Colon (tissue), 2 donors: ENCODE data around the gene EXOG.

Experiments
- FAIRE-seq: peaks from 2 replicates; lab custom pipeline; 2012; peaks lifted over from hg19 to GRCh38; lab: Jason Lieb, UNC
- donor health status: control.
- donor health status: control.

The EXOG gene, protein sequence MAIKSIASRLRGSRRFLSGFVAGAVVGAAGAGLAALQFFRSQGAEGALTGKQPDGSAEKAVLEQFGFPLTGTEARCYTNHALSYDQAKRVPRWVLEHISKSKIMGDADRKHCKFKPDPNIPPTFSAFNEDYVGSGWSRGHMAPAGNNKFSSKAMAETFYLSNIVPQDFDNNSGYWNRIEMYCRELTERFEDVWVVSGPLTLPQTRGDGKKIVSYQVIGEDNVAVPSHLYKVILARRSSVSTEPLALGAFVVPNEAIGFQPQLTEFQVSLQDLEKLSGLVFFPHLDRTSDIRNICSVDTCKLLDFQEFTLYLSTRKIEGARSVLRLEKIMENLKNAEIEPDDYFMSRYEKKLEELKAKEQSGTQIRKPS

DNA sequence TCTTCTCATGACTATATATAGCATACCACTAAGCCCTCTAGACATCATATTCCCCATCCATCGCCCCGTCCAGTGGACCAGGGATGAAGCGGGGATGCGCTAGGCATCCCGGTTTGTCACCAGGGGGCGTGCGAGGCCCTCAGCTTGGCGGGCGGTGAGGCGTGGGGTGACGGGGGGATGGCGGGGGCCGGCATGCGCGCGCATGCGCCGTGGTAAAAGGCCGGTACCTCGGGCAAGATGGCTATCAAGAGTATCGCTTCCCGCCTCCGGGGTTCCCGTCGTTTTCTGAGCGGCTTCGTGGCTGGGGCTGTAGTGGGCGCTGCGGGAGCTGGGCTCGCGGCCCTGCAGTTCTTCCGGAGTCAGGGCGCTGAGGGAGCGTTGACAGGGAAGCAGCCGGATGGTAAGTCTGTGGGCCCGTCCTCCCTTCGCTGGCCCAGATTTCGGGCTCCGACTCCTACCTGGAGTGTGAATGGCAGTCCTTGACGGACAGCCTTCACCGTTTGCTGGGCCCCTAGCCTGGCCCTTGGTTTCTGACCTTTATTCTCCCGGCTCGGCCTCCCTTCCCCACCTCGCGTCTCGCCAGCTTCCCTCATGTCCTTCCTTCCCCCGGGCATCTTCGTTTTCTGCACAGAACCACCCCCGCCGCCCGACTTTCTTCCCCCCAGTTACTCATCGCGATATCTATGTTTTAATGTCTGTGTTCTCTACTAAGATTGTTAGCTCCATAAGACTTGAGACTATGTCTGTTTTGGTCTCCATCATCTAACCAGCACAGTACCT lies at the start of gene EXOG:
EXOG (plus strand) TSS at position 210 of the 780 bp plus-strand sequence; CDS start at position 238, 28 bp downstream.
- no peak for FAIRE-seq

DNA sequence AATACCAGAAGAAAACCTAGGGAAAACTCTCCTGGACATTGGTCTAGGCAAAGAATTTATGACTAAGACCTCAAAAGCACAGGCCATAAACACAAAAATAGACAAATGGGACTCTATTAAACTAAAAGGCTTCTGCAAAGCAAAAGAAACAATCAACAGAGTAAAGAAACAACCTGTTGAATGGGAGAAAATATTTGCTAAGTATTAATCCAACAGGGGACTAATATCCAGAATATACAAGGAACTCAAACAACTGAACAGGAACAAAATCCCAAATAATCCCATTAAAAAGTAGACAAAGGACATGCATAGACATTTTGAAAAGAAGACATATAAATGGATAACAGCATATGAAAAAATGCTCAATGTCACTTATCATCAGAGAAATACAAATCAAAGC lies 49.3 kb upstream of the EXOG start:
- no peak for FAIRE-seq

DNA sequence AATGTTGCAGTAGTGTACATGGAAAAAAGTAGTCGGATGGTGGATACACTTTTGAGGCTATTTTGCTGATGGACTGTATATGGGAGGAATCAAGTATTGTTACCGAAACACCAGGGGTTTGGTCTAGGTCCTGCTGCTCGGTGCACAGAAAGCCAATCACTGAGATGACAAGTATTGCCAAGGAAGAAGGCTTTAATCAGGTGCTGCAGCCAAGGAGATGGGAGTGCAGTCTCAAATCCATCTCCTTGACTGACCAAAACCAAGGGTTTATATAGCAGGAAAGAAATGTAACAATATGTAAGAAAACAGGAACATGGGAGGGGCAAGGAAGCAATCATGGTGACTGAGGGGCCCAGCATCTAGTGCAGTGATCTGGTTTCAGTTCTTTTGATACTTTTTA lies 45.3 kb upstream of the EXOG start:
- FAIRE-seq: no peak

DNA sequence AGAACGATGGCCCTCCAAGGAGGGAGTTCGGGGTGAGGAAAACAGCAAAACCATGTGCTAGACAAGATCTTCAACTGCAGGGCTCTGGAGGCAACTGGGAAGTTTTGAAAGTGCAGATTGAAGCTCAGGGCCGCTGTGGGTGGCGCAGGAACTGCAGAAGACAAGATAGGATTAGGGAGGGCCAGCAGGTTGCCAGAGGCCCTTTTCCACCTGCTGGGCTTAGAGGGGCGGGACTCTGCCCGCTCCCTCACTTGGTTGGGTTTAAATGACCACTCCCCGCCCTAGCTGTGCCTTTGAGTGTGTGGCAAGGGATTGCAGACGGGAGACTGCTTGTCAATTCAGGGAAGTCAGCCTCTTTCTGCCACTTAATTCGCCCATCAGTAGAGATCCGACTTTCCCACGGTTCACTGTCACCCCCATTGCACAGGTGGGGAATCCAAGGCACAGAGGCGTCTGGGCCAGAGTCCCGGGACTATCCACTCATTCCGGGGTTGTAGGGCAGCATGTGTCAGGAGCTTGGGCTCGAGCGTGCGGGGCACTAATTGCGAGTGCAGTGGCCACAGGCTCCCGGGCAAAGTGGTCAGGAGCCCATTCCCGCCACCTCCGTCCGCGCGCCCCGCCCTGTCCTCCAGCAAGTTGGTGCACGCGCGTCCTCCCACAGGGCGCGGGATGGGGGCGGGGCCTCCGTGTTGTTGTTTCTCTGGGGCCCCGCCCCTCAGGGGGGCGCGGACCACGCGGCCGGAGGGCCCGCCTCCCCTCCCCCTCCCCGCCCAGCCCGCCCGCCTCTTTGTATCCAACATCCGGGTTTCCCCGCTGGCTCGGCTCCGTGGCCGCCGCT lies 42.8 kb upstream of the EXOG start, which contains the start of gene ACVR2B:
ACVR2B (plus strand) TSS at position 816 of the 838 bp plus-strand sequence. CDS start 433 bp downstream, outside the sequence.
- FAIRE-seq: no peak

DNA sequence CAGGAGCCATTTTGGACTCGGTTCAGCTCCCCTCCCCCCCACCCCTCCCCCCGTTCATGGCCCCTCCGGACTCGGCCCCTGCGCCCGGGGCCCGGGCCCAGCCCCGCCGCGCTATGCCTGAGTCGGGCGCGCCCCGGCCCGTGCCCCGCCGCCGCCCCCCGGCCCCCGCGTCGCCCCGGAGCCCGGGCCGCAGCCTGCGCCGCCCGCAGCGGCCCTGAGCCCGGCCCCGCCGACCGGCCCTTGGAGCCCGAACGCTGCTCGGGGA lies 42.3 kb upstream of the EXOG start:
- no peak for FAIRE-seq

DNA sequence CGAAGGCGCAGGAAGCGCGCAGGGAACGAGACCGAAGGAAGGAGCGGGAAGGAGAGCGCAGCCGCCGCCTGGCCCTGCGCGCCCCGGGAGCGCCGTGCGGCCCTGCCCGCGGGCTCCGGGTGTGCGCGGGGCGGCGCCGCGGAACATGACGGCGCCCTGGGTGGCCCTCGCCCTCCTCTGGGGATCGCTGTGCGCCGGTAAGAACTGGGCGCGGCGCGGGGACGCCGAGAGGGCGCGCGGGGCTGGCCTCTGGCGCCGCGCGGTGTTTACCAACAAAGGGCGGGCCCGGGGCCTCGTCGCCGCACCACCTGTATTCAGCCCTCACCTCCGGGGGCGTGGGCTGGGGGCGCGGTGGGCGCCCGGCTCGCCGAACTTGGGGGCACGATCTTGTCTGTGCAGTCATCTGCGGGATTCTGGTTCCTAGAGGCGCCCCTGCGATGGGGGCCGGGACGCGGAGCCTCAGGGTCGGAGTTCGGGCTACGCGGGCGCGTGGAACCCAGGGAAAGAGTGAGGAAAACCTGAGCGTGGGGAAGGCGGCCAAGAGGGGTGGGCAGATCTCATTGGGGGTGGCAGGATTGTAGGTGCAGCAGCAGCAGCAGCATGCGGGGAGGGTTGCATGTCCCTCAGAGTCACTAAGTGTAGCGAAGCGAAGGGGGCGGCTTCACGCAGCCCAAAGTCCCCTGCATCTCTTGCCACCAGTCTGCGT lies 41.8 kb upstream of the EXOG start:
- FAIRE-seq: no peak

DNA sequence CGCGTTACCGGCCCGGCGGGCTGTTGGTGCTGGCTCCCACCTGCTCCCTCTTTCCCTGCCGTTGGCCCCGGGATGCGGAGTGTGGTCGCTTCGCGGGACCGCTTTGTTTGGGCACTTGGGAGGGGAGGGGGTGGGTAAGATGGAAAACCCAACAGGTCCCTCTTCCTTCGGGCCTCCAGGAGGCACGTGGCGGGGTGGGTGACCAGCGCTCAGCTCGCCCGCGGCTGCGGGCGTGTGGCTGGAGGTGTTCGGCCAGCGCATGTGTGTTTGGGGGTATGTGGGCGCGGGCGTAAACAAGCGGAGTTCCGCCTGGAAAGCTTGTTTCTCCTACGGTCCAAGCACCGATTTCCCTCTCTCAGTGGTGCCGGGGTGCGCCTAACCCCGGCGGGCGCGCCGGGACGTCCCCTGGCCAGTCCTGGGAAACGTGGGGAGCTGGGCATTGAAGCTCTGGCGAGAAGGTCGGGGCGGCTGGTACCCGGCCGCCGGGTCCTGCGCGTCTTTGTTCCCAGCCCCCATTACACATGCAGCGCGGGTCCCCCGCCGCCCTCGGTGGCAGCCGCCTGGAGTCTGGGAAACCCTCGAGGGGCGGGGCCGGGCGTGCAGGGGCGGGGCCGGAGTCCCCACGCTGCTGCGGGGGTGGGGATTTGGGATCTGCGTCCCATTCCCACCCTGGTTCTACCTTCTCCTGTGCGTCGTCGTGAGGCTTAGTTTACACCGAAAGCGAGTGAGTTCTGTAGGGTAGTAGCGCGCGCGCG lies 41.1 kb upstream of the EXOG start:
- no peak for FAIRE-seq

DNA sequence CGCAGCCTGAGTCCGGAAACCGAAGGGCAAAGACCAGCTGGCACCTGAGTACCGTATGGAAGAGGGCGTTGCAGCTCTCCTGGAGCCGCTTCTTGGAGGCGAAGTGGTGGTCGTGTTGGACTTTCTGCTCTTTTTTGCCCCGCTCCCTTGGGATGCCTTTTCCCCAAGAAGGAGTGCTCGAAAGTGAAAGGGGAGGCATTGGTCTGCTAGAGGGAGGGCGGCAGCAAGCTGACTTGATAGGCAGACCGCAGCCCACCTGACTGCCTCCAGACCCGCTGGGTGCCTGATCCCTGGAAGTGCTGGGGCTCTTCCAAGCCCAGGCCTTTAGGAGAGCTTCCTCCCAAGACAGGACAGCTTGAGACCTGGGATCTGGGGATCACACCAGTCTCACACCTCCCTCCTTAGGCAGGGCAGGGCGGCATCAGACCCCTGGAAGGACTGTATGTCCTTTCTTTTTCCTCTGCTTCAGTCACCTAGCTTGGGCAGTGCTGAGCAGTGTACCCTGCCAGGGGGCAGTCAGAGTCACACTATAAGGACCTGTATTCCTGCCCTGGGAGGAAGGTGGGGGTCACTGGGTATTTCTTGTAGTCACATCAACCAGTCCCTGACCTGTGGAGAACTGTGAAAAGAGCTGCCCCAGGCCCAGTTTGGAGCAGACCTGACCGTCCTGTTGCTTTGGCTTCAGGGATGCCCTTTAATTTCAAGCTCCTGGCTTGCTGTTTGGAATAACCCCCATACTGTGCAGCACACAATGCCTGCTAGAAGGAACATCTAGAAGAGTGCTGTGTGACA lies 40.3 kb upstream of the EXOG start:
- no peak for FAIRE-seq

DNA sequence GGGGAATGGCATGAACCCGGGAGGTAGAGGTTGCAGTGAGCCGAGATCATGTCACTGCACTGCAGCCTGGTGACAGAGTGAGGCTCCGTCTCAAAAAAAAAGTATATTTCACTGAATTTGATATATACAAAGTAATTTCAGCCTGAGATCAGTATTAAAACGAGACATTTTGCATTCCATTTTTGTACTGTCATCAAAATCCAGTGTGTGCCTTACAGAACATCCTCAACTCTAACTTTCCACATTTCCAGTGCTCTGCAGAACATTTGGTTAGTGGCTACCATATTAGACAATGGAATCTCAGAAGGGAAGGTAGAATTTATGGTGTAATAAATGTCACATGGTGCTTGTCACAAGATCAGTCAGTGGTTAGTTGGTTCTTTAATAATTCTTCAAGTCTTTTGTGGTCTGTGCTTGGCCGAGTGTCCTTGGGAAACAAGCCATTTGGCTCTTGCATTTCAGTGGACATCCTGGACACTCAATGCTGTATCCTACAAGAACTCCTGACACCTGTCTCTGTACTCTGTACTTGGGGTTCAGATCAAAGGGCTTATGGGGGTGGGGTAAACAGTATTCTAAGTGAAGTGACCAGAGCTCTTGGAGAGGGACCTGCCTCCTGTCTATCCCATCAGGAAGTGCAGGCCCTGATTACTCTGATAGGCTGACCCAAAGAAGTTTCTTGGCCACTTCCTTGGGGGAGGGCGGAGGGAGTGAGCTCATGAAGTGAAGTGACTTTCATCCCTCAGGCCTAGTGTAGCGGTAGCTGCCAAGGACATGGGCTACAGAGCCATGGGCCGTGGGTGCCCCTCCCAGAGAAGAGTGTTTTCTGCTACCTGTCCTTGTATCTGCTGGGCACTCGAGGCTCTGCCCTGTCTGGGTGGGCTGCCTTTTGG lies 38.8 kb upstream of the EXOG start:
- FAIRE-seq: no peak

DNA sequence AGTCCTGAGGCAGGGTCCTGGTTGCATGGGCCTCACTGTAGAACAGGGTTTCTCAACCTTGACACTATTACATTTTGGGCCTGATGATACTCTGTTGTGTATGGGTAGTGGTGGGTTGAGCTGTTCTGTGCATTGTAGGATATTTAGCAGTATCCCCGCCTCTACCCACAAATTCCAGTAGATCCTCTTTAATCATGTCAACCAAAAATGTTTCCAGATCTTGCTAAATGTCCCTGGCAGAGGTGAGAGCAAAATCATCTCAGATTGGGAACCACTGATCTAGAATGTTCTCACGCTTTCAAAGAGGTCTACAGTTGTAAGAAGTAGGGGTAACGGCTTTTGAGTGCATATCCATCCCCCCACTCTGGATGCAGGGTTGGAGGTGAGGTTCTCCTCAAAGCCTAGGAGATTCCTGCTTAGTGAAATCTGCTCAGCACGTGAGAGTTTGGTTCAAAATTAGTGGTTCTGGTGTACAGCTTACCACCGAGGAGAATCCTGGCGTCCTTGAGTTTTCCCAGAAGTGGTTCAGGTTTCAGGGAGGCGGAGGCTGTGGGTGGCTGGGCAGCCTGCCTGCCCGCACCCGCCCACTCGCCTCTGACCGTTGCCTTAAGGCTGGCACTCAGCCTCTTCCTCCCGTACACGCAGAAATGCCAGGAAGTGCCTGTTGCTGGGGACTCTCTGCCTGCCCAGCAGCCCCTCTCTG lies 37.2 kb upstream of the EXOG start:
- no peak for FAIRE-seq

DNA sequence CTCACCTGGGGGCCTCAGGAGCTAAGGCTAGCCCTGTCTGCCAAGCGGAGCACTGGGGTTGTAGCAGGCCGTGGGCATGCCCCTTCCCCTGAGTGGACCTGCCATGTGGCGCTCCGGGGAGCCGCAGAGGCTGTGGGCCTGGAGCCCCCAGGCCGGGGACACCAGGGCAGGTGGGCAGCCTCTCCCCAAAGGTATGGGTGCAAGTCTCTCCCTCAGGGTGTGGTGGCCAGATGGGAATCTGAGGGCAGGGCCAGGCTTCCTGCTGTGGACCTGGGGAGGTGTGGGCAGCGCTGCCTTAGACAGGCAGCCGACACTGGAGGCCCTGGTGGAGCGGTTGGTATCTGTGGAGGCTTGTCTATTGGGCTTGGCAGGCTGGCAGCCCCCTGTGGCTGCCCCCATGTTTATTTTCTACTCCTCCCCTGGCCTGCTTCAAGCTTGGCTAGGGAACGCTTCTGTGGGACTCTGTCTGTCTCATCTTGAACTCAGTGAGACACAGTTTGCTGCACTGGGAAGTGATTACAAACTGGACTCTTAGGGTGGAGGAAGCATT lies 36.6 kb upstream of the EXOG start:
- no peak for FAIRE-seq

DNA sequence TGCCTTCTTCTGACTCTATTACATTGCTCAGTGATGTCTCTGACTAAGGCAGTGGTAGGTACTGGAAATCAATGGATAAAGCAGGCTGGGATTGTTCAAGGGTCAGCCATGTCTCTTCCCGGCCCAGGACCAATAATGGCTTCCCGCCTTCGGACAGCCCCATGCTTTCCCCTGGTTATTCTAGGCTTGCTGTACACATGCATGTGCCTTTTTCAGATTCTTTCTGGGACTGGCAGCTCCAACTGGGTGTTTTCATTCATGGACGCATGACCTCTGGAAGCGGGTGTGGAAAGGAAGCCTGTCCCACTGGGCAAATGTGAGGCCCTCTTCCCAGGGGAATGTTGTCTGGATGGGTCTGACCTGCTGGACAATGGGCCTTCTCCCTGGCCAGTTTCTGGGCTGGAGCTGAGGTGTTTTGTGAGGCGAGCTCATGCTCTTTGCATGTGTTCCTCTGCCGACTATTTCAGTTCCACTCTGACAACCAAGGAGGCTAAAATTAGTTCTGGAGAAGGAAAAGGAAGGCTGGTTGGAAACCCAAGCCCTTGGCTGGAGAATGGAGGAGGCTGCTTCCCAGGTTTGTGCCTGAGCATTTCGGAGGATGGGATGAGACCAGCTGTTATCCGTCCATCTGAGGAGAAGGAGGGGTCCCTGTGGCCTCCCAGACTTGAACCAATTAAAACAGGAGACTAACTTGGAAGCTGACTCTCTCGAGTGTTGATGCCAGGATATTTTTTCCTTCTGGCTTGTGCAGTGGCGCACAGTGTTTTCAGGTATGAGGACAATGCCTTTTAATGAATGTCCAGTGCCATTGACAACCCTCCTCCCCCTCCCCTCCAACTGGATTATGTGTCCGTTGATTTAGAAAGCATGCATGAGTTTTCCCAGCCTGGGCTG lies 35.5 kb upstream of the EXOG start:
- no peak for FAIRE-seq

DNA sequence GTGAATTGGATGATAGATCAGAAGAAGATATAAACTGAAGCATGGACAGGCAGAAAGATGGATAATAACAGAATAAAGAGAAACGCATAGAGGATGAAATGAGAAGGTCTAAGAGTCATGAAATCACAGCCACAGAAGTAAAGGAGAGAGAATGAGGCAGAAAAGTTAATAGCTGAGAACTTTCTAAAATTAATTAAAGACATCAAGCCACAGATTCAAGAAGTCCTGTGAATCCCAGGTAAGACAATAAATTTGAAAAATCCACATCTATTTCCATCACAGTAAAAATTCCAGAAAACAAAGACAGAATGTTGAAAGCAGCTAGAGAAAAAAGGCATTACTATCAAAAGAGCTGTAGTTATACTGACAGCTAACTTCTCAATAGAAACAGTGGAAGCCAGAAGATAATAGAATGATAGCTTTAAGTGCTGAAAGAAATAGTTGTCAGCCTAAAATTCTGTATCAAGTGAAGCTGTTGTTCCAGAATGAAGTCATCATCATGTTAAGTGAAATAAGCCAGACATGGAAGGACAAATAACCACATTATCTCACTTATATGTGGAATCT lies 30.5 kb upstream of the EXOG start:
- FAIRE-seq: no peak

DNA sequence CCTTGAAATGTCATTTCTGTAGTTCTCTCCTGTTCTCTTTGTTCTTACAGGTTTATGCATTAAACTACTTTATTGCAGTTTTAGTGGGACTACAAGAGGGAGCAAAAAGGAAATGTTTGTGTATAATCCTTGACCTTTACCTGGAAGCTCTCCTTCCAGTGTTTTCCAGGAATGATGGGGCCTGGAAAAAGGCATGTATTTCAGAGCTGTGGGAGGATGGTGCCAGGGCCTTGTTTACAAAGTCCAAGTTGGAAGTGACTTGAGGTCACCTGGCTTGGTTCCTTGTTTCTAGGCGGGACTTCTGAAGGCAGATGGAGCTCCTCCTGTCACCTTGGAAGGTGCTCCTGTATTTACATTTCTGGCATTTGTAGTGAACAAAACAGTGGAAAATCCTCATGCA lies 27.4 kb upstream of the EXOG start:
- FAIRE-seq: no peak

DNA sequence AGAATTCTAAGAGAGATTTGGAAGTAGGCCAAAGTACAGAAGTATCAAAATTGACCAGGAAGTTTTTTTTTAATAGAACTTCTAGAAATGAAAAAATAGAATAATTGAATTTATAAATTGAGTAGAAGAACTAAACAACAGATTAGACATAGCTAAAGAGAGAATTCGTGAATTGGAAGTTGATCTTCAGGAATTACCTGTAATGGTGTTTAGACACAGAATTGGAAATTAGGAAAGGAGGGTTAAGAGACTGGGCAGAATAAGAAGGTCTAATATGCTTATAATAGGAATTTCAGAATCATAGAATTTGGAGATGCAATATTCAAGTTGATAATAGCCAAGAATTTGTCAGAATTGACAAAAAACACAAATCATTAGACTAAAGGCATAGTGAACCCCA lies 26.3 kb upstream of the EXOG start:
- FAIRE-seq: no peak

DNA sequence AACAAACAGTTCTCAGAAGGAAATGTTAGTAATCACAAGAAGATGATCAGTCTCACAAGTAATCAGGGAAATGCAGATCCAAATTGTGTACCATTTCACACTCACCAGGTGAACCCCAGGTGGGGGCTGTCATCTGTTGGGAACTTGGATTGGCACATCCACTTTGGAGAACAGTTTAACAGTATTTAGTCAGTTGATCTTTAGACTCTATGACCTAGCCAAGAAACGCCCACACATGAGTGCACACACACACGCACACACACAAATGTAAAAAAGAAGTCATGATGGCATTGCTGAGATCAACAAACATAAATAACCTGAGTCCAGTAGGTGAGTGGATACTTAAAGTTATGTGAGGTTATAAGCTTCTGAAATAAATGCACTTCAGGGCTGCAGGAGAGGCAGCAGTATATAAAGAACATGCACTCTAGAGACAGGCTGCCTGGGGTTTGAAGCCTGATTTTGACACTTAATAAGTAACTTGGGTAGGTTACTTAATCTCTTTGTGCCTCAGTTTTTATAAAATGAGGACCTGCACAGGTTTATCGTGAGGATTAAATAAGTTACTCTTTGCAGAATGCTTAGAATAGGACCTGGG lies 24.8 kb upstream of the EXOG start:
- no peak for FAIRE-seq

DNA sequence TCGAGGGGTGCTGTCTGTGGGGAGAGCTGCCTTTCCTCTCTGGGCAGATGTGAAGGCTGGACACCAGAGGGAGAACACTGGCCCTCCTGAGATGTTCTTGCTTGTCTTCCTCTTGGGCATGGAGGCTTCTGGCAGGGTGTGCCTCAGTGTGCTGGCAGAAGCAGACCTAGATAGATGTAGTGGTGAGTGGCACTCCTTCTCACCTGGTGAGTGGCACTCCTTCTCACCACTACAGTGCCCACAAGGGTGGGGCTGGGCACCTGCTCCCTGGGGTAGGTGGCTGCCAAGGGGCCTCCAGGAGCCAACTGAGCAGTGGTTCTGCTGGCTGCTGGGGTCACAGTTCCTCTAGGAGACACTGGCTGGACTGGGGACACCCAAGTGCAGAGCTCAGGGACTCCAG lies 23.8 kb upstream of the EXOG start:
- FAIRE-seq: no peak
